ENCODE data around the gene CNIH2. TPM values are rescaled to one million over a fixed set of nuclear protein-coding genes. Genes with fewer than 3 reads are reported as not detected.

The CNIH2 gene
- total RNA-seq, 1 experiment from 2014 or later = 1.3 TPM

GRCh38 chr11:66299186-66299585 is 21.2 kb downstream of the CNIH2 start:
- Histone ChIP-seq H2AFZ (ENCODE audit: low read depth, low read length, poor library complexity, severe bottlenecking) (no peak overlapping the region), H3K36me3 (ENCODE audit: control insufficient read depth in 1 of 2, insufficient read depth in 2 of 2, low read length in 2 of 2) (no peaks in the 10 kb centered on the region), H4K20me1 (ENCODE audit: insufficient read depth) (no peaks in the 10 kb centered on the region), H3K4me1 (ENCODE audit: control insufficient read depth in 1 of 2, insufficient read depth in 2 of 2, low read length in 2 of 2) (no peaks in the 10 kb centered on the region), H3K79me2 (ENCODE audit: insufficient read depth, low read length) (no peaks in the 10 kb centered on the region), H3K27ac (ENCODE audit: low read depth, low read length) (no peak overlapping the region), H3K4me2 (ENCODE audit: low read length) (no peak overlapping the region), H3K4me3 (replicated peaks in 1 of 2; ENCODE audit: low read depth in 1 of 2, low read length in 2 of 2) (no peak overlapping the region), H3K27me3 (ENCODE audit: insufficient read depth, low read length) (no peaks in the 10 kb centered on the region), H3K9ac (ENCODE audit: low read length) (no peak overlapping the region), H3K9me2 (ENCODE audit: insufficient read depth) (no peaks in the 10 kb centered on the region), H3K9me3 (ENCODE audit: control insufficient read depth in 1 of 2, insufficient read depth in 1 of 2, low read depth in 1 of 2, low read length in 2 of 2) (no peaks in the 10 kb centered on the region)
- ChIA-PET CTCF (interaction anchor here (4.1 kb wide), 1 partner anchor 13 kb away, joined by 21 read pairs; no protein-coding TSS in a partner anchor), POLR2A (no interaction called here), RAD21 (ENCODE audit: low non-redundant PET in 1 of 2, low total read pairs in 2 of 2, uncharacterized antibody in 2 of 2, unreplicated experiment in 2 of 2) (no interaction called here)
- TF ChIP-seq EZH2 (IDR thresholded peaks at IDR 0.05) (no peak), POLR2AphosphoS5 (IDR thresholded peaks at IDR 0.05; ENCODE audit: low read depth, low read length) (no peak), CBX3 (IDR thresholded peaks at IDR 0.05; ENCODE audit: low read depth) (no peak), ELF1 (IDR thresholded peaks at IDR 0.05; ENCODE audit: borderline replicate concordance, low read depth) (no peak), RAD21 (IDR thresholded peaks at IDR 0.05; ENCODE audit: low read depth) (no peak)
- intact Hi-C loops (cut with micrococcal nuclease) = no loop called here
- DNase-seq (ENCODE audit: low read depth, low spot score) (no peak), ATAC-seq (no peak)
- BruUV-seq (replicated peaks) = no TSS peak

GRCh38 chr11:66302656-66303055 is 24.7 kb downstream of the CNIH2 start:
- ChIA-PET RAD21 (ENCODE audit: low non-redundant PET in 1 of 2, low total read pairs in 2 of 2, uncharacterized antibody in 2 of 2, unreplicated experiment in 2 of 2) (no interaction called here), CTCF (interaction anchor here (1.6 kb wide), 1 partner anchor 9 kb away, joined by 5 read pairs; no protein-coding TSS in a partner anchor), POLR2A (interaction anchor here (1.5 kb wide), 1 partner anchor 9 kb away, joined by 4 read pairs; no protein-coding TSS in a partner anchor)
- DNase-seq (ENCODE audit: low read depth, low spot score) = no peak
- H3K4me2 ChIP-seq (ENCODE audit: low read length) = no peak overlapping the region
- no peak overlapping the region for H3K4me3 ChIP-seq (replicated peaks in 1 of 2; ENCODE audit: low read depth in 1 of 2, low read length in 2 of 2)
- H3K4me1 ChIP-seq (ENCODE audit: control insufficient read depth in 1 of 2, insufficient read depth in 2 of 2, low read length in 2 of 2) = no peaks in the 10 kb centered on the region
- no peaks in the 10 kb centered on the region for H3K9me2 ChIP-seq (ENCODE audit: insufficient read depth)
- no peaks in the 10 kb centered on the region for H4K20me1 ChIP-seq (ENCODE audit: insufficient read depth)
- no peak overlapping the region for H3K27ac ChIP-seq (ENCODE audit: low read depth, low read length)
- H3K9me3 ChIP-seq (ENCODE audit: control insufficient read depth in 1 of 2, insufficient read depth in 1 of 2, low read depth in 1 of 2, low read length in 2 of 2) = no peaks in the 10 kb centered on the region
- no peaks in the 10 kb centered on the region for H3K79me2 ChIP-seq (ENCODE audit: insufficient read depth, low read length)
- no TSS peak for BruUV-seq (replicated peaks)
- H3K27me3 ChIP-seq (ENCODE audit: insufficient read depth, low read length) = no peaks in the 10 kb centered on the region
- no peak overlapping the region for H2AFZ ChIP-seq (ENCODE audit: low read depth, low read length, poor library complexity, severe bottlenecking)
- no peak for ATAC-seq
- intact Hi-C loops (cut with micrococcal nuclease) = no loop called here
- H3K9ac ChIP-seq (ENCODE audit: low read length) = no peak overlapping the region
- no peaks in the 10 kb centered on the region for H3K36me3 ChIP-seq (ENCODE audit: control insufficient read depth in 1 of 2, insufficient read depth in 2 of 2, low read length in 2 of 2)
- TF ChIP-seq SP1 (IDR thresholded peaks at IDR 0.05; ENCODE audit: low read depth) (no peak), ELF1 (IDR thresholded peaks at IDR 0.05; ENCODE audit: borderline replicate concordance, low read depth) (no peak), SIN3A (IDR thresholded peaks at IDR 0.05; ENCODE audit: low read depth) (no peak), MAX (IDR thresholded peaks at IDR 0.05) (no peak), TCF7L2 (IDR thresholded peaks at IDR 0.05; ENCODE audit: borderline replicate concordance, extremely low read depth, insufficient read depth, insufficient read length) (no peak), ZBTB33 (IDR thresholded peaks at IDR 0.05; ENCODE audit: extremely low read depth, insufficient replicate concordance, low read length) (no peak), ZNF274 (IDR thresholded peaks at IDR 0.05; ENCODE audit: low read depth, low read length) (no peak), FOSL1 (IDR thresholded peaks at IDR 0.05; ENCODE audit: low read depth) (no peak), ZFX (IDR thresholded peaks at IDR 0.05) (no peak), JUND (IDR thresholded peaks at IDR 0.05) (no peak), EGR1 (IDR thresholded peaks at IDR 0.05; ENCODE audit: low read depth) (no peak), CEBPB (IDR thresholded peaks at IDR 0.05; ENCODE audit: low read depth) (no peak), REST (IDR thresholded peaks at IDR 0.05; ENCODE audit: low read depth) (no peak)

All from HCT116 (cell line).